NCI-H2081 treated with DMSO at 0.1 percent for 48 hours (cell line): ENCODE results near the gene SUGT1.
"Not testable (repeated sequence)": the region's sequence is repeated elsewhere in the genome, so short reads cannot be mapped to it uniquely, and the experiment has no call there.

Source experiments
- DNase-seq: peaks from one replicate; lab custom pipeline; 2025; lab: John Stamatoyannopoulos, UW

SUGT1 gene

DNA sequence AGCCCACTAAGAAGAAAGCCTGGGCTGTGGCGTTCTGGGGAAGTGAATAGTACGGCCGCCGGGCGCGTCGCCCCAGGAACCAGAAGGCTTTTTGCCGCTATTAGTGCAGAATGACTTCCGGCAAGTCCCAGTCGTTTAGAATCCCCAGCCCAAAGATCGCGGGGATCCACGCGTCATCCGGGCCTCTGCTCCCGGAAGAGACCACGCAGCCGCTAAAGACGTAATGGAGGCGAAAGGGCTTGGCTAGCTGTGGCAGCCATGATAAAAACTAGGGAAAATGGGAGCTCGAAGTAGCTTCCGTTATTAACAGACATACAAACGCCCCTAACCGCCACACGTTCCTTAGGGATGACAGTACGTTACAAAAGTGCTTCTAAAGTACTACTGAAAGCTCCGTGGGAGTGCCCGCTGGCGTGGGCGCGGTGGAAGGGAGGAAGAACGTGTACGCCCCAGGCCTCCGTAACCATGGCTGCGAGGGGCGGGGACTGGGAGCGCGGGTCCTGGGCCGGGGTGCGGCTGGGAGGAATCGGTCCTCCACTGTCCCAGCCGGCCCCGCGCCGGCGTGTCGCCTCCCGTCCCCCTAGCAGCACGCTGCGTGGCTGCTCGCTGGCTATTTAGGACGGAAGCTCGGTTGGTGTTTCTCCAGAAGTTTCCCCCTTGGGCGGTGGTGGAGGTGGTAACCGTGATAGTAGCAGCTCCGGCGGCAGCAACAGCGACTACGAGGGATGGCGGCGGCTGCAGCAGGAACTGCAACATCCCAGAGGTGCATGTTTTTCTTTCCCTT is at the start of gene SUGT1:
TSS of gene SUGT1 (plus strand) at position 641 of the 784 bp plus-strand sequence. CDS start at position 726, 85 bp downstream.
- DNase-seq, result peak; percentile 83

GRCh38 chr13:52603316-52603715 is 49.3 kb upstream of the SUGT1 start:
- not testable (repeated sequence) for DNase-seq

DNA sequence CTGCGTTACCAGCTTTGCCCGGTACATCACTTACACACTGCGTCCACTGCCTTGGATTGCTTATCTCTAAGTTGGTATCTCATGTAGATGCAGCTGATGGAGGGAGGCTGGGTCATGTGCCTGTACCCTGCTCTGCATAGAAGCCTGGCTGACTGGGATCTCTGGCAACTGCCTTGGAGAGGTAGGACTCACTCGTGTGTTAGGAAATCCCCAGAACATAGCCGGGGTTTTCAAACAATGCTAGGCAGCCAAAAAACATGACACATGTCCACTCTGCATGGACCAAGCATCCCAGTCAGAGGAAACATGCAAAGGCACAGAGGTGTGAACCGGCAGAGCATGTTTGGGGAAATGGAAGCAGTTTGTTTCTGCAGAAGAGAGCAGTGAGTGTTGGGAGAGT is 46.5 kb upstream of the SUGT1 start:
- DNase-seq, result not testable (repeated sequence)

GRCh38 chr13:52606795-52607194 is 45.8 kb upstream of the SUGT1 start:
- not testable (repeated sequence) for DNase-seq

GRCh38 chr13:52608184-52608583 is 44.5 kb upstream of the SUGT1 start:
- DNase-seq, result not testable (repeated sequence)

GRCh38 chr13:52609013-52609606 is 43.5 kb upstream of the SUGT1 start:
- not testable (repeated sequence) for DNase-seq

DNA sequence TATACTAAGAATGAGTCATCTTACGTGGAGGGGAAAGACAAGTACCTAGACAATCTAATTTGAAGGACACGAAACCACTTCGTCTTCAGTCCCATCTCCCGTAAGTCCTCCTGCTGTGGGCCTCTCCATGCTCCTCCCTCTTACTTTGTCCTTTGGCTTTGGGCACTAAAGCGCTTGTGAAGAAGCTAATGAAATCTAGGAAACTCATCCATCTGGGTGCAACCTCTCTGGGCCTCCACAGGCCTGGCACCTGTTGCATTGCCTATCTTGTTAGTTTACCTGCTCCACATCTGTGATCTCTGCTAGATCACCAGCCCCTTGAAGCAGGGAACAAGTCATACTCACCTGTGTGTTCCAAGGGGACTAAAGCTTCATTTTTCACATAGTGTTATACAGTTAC is 42.5 kb upstream of the SUGT1 start:
- not testable (repeated sequence) for DNase-seq

DNA sequence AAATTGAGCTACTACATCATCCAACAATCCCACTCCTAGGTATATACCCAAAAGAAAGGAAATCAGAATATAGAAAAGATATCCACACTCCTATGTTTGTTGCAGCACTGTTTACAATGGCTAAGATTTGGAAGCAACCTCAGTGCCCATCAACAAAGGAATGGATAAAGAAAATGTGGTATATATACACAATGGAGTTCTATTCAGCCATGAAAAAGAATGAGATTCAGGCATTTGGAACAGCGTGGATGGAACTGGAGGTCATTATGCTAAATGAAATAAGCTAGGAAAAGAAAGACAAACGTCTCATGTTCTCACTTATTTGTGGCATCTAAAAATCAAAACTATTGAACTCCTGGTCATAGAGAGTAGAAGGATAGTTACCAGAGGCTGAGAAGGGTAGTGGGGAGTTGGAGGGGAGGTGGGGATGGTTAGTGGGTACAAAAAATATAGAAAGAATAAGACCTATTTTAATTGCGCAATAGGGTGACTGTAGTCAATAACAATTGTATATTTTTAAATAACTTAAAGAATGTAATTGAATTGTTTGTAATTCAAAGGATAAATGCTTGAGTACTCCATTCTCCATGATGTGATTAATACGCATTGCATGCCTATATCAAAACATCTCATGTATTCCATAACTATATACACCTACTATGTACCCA is 37.4 kb upstream of the SUGT1 start:
- no peak for DNase-seq

DNA sequence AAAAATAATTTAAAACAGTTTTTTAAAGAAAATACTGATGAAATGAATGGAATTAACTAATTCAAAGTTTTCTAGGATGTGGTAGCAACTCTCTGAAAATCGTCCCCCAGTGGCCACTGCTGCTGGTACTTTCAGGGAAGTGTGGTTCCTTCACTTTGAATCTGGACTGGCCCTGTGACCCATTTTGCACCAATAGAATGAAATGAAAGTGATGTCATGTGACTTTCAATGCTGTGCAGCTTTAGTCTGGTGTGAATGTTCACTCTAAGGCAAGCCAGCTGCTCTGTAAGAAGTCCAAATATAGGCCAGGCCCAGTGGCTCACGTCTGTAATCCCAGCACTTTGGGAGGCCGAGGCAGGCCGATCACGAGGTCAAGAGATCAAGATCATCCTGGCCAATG is 36.8 kb upstream of the SUGT1 start:
- no peak for DNase-seq

GRCh38 chr13:52617070-52618060 is 35.3 kb upstream of the SUGT1 start:
- DNase-seq, result peak; percentile 58

DNA sequence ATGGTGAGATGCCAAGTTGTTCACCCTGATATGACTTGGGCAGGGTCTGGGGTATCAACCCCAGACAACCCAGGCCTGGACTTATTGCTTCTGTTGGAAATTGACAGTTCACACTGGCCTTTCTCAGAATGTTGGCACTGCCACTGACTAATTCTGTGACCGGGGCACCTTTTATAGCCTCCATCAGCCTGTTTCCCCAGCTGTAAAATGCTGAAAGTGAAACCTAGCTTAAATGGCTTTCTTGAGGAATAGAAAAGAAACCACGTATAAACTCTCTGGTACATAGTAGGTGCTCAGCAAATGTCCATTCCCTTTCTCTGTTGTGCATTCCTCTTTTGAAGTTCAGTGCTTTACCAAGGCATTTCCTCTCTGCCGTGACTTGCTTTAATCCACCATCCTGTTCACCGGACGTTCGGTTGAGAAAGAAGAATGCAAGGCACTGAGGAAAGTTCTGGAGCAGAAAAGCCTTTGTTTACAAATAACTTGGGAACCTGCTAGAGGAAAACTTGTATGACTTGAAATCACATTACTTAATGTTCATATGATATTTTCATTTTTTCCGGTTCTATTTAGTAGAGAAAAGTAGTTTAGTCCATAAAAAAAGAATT is 21.4 kb upstream of the SUGT1 start:
- DNase-seq, result not testable (repeated sequence)

- no peak for DNase-seq
These were observed 13.8 kb upstream of the SUGT1 start for GRCh38 chr13:52638666-52639328.

GRCh38 chr13:52642131-52642530 is 10.5 kb upstream of the SUGT1 start, which contains the start of gene HNRNPA1L2:
TSS of gene HNRNPA1L2 (plus strand) at chr13:52642431. CDS start at chr13:52642493, 62 bp downstream.
- no peak for DNase-seq

GRCh38 chr13:52644108-52644507 is 8.5 kb upstream of the SUGT1 start:
- DNase-seq, result no peak

GRCh38 chr13:52646967-52647366 is 5.7 kb upstream of the SUGT1 start:
- DNase-seq, result no peak

- DNase-seq, result no peak
These were observed 1.9 kb upstream of the SUGT1 start for GRCh38 chr13:52650731-52651130.

GRCh38 chr13:52651897-52652195 is 790 bp upstream of the SUGT1 start:
- DNase-seq, result no peak

- DNase-seq, result no peak
These were observed 306 bp downstream of the SUGT1 start for GRCh38 chr13:52652980-52653303.

- DNase-seq, result no peak
These were observed 6.7 kb downstream of the SUGT1 start for GRCh38 chr13:52659340-52659739.

- no peak for DNase-seq
These were observed 11.6 kb downstream of the SUGT1 start for GRCh38 chr13:52664272-52664671.

- DNase-seq, result no peak
These were observed 12.7 kb downstream of the SUGT1 start for GRCh38 chr13:52665325-52665724.
